Bronchial epithelial cell (primary cell): ENCODE data around the gene HOXB3. TPM values are rescaled to one million over a fixed set of nuclear protein-coding genes. Genes with fewer than 3 reads are reported as not detected.

Experiments used
- DNase-seq: peaks from one replicate; pipeline ENCODE4 v3.0.0-alpha.2; 2010; ENCODE audit warnings: low read depth
- FAIRE-seq: peaks from 2 replicates; lab custom pipeline; 2011; peaks lifted over from hg19 to GRCh38; lab: Jason Lieb, UNC
- H3K27me3 ChIP-seq: 2 replicates; pipeline ENCODE4 v1.5.1; 2011; ENCODE audit warnings: low read length; ENCODE audit not compliant: control insufficient read depth, insufficient read depth
- H3K36me3 ChIP-seq: 2 replicates; pipeline ENCODE4 v1.5.1; 2011; ENCODE audit warnings: low read length; ENCODE audit not compliant: control insufficient read depth, insufficient read depth
- H3K4me3 ChIP-seq: 2 replicates; pipeline ENCODE4 v1.5.1; 2011; ENCODE audit warnings: mild to moderate bottlenecking, low read depth, low read length, control low read depth
- total RNA-seq: library from RNA; depleted of rRNA; stranded (reverse); fragments of >200 nt; gene quantifications from 2 replicates; pipeline ENCODE4 v1.2.1, GENCODE V29; 2014
- TF ChIP-seq, protein P1 (sequence below): IDR thresholded peaks from 2 replicates; pipeline ENCODE4 v1.5.1; 2011; ENCODE audit warnings: mild to moderate bottlenecking, moderate library complexity, low read length, control low read depth, inconsistent platforms; ENCODE audit not compliant: insufficient read depth, severe bottlenecking

HOXB3 gene
- total RNA-seq, 1 donor from 2014 or later = not detected

DNA sequence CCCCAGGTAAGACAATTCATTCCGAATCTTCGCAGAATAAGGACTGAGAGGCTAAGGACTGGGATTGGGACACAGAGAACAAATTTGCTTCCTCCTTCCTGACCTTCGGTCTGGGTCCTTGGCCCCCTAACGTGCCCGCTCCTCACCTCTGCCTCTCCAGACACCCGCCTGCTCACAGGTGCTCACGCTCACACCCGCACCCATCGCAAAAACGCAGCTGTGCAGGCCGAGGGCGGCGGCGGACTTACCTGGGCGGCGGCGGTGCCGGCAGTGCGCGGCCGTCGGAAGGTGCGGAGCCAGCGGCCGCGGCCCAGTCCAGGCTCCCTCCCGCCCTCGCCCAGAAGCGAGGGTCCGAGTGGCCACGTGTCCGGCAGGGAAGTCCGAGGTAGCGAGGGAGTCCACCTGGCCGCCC lies 43.2 kb upstream of the HOXB3 start:
- no peak overlapping the region for H3K4me3 ChIP-seq
- H3K36me3 ChIP-seq = no peaks in the 10 kb centered on the region
- peaks cover 92% of the 10 kb centered on the region for H3K27me3 ChIP-seq
- DNase-seq (no peak), FAIRE-seq (no peak)
- TF ChIP-seq, protein P1, sequence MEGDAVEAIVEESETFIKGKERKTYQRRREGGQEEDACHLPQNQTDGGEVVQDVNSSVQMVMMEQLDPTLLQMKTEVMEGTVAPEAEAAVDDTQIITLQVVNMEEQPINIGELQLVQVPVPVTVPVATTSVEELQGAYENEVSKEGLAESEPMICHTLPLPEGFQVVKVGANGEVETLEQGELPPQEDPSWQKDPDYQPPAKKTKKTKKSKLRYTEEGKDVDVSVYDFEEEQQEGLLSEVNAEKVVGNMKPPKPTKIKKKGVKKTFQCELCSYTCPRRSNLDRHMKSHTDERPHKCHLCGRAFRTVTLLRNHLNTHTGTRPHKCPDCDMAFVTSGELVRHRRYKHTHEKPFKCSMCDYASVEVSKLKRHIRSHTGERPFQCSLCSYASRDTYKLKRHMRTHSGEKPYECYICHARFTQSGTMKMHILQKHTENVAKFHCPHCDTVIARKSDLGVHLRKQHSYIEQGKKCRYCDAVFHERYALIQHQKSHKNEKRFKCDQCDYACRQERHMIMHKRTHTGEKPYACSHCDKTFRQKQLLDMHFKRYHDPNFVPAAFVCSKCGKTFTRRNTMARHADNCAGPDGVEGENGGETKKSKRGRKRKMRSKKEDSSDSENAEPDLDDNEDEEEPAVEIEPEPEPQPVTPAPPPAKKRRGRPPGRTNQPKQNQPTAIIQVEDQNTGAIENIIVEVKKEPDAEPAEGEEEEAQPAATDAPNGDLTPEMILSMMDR = no peak

GRCh38 chr17:48632579-48633265 lies 42.7 kb upstream of the HOXB3 start:
- H3K4me3 ChIP-seq = no peak overlapping the region
- peaks cover 93% of the 10 kb centered on the region for H3K27me3 ChIP-seq
- no peaks in the 10 kb centered on the region for H3K36me3 ChIP-seq
- DNase-seq (no peak), FAIRE-seq (no peak)
- TF ChIP-seq, protein P1 = no peak

DNA sequence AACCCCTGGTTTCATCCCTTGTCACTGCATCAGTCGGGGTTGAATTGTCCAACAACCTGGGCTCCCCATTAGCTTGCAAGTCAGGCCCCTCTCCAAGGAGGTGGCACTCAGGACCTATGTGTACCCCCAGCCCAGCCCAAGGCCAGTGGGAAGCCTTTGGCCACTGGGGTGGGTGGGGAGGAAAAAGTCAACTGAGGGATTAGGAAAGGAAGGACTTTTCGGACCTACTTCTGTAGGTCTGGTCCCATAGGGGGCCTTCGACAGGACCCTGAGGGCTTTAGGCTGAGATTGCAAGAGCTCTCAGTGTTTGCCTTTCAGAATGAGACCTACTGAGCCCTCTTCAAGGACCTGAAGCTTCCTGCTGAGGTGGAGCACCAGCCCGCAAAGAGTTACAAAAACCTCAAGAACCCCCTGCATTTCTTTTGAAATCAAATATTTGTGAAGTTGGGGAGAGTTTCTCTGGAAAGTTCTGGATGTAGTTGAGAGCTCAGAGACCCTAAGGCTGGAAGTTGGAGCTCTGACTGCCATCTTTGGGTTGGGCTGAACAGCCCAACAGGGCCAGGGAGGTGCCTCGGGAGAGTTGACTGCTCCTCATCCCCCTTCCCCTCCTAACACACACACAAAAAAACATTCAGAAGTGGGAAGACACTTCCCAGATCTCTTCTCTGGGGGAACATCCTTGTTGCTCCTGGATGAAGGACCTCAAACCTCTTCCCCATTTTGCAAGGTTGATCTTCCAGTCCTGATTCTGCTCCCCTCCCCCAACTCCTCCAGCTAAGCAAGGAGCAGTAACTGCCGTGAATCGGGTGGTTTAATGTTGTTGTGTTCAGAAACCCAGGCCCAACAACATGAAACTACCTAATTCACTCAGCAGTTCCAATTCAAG lies 41.9 kb upstream of the HOXB3 start:
- peaks cover 92% of the 10 kb centered on the region for H3K27me3 ChIP-seq
- DNase-seq (no peak), FAIRE-seq (no peak)
- no peak overlapping the region for H3K4me3 ChIP-seq
- no peaks in the 10 kb centered on the region for H3K36me3 ChIP-seq
- TF ChIP-seq, protein P1 = no peak

GRCh38 chr17:48630925-48631692 lies 41.1 kb upstream of the HOXB3 start:
- Histone ChIP-seq H3K27me3 (peaks cover 91% of the 10 kb centered on the region), H3K4me3 (no peak overlapping the region), H3K36me3 (no peaks in the 10 kb centered on the region)
- TF ChIP-seq, protein P1 = no peak
- no peak for FAIRE-seq
- DNase-seq = no peak

DNA sequence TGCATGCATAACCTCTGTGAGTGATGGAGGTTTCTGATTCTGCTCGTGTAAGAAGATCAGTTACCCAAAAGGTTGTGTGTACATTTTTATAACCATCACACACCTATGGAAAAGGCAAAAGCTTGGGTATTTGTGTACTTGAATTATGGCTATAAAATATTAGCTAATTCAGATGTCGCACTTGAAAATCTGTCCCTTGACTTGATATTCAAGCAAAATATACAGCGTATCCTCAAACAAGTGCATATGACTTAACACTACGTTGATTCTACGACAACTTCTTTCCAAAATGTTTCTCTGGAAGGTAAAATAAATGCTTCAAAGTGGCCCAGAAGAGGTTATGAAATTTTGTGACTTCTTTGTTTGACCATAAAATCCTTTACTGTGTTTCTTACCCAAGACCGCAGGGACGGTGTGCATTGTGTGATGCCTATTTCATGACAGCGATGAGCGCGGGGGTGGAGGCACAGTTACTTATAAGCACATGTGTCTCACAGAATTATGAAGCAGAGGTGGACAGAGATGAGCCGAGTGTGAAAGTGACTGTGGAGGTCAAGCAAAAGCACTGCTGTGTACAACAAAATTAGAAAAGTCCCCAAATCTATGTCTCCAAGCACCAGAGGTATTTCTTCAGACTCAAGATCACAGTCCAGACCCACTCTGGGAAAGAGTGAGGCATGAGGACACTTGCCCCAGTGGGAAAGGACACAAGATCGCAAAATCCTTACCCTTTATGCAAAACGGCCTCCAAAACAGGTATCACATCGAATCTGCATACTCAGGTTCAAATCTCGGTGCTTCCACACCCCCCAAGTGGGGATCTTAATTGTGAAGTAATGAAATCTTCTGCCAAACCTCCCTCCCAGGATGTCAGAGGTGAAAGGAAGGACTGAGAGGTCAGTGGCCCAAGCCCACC lies 40.2 kb upstream of the HOXB3 start:
- Histone ChIP-seq H3K4me3 (no peak overlapping the region), H3K27me3 (peaks cover 88% of the 10 kb centered on the region), H3K36me3 (no peaks in the 10 kb centered on the region)
- FAIRE-seq (no peak), DNase-seq (no peak)
- TF ChIP-seq, protein P1 = no peak
